Hypothalamus (tissue), 51 donors: ENCODE data around the gene DPP6.

ENCODE experiments used
- DNase-seq, 51 donors: peaks; one replicate each; lab custom pipeline; 2025; lab: John Stamatoyannopoulos, UW

Gene DPP6

DNA sequence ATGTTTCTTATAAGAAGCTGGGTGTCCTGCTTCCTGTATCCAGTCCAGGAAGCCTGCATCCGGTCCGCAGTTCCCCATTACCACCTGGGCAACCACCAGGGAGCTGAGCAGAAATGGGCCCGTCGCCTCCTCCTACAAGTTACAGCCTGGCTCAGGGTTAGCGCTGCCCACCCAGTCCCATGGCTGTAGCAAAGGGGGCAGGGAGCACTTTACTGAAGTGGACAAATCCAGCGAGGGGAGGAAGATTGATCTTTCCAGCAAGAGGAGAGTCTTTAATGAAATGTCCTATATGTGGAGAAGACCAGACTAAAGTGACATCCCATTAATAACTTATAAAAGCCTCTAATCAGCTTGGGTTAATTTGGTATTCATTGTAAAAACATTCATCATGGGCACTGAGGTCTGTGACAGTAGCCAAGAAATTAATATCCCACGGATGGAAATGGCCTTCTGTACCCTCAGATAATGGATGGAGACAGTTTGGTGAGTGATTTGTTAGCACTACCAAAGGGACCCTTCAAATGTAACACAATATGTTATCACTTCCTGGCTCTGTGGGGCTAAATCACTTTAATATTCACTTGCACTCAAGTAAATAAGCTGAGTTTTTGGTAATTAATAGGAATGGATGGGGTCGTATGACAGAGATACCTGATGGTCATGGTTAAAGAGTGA lies 627.3 kb downstream of the DPP6 start:
- DNase-seq = no peak

DNA sequence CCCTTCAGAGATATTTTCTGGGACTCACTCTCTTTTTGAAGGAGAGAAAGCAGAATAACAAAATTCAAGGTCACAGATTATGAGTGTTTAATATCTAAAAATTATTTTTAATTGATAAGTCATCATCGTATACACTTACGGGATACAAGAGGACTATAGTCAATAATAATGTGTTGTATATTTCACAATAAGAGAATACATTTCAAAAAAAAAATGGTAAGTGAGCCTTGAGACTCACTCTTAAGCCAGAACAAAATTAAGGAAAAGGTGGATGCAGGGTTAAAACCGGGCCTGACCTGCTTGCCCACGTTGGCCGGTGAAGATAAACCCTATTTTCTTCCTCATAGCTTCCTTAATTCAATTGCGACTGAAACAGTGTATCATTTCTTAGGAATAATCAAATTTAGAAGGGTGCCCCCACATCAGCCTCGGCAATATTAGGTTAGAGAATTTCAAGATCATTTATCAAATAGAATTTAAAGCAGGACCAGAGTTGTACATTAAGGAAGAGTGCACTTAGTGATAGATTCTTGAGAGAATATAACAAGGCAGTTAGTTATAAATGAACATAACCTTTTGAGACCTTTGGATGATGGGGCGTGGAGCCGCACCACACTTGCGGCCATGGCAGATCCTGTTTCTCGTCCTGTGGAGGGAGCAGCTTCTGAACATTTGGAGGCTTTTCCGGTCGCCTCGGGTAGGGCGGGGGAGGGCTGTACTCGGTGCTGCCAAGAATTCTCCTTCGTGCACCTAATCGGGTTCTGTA lies 628.9 kb downstream of the DPP6 start:
- no peak for DNase-seq

DNA sequence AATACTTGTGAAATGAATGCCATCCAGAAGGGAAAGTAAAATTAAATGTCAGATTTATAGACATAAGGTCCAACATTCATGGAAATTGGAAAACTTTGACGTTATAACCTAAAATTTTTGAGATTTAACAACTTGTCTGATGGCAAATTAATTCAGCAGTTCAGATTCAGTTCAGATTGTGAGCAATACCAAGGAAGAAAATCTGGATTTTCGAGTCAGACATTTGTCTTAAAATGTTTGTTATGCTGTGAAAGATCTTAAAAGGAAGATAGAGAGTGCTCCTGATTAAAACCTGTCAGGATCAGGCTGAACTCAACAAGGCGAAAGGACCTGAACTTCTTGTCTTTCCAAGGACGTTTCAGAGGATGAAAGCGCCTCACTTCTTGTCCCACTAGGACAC lies 629.8 kb downstream of the DPP6 start:
- no peak for DNase-seq

DNA sequence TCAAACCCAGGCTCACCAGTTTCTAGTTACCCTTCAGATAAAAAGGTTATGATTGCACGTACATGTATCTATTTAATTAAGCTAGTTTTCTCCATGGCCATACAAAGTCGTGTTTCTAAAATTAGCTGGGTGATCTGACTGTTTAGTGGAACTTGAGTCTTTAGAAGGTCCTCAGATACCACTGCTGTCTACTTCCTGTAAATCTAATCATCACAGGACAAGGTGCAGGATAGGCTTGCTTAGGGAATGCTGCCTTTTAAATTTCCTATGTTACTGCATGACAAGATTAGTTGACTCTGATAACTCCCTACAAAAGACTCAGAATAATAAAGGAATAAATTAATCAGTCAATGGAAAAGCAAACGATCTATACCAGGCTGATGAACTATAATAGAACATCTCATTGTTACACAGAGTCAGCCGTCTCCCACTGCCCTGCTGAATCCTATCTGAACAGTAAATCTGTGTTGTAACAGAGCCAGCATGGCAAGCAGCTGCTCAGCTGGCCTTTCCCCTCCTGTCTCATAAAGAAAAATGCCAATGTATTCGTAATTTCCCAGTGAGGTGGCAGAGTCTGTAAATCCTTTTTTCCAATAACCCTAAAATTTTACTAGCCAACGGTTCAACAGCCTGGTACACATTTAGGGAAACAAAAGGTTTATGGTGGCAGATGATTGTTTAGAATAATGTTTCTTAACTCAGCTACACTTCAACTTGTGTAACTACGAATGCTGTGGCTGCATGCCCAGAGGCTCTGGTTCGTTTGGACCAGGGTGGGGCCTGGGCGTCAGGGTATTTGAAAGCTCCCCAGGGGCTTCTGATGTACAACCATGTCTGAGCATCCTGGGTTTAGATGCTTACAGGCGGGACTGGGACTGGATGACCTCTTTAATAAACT lies 632.7 kb downstream of the DPP6 start:
- peak in 1 of 51 donors; percentile 7 for DNase-seq

DNA sequence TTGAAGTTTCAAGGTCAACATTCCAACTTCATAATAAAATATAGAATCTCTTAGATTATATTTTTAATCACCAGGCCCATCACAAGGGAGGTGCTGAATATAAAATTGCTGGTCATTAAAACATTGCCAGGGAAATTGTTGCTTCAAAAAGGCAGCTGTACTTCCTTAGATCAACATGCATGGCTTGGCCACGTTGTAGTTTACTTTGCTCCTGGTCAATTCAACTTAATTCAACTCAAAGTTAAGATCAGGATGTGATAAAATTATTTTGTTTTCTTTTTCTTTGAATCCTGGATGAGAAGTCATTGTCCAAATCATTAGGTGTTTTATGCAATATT lies 633.3 kb downstream of the DPP6 start:
- no peak for DNase-seq

DNA sequence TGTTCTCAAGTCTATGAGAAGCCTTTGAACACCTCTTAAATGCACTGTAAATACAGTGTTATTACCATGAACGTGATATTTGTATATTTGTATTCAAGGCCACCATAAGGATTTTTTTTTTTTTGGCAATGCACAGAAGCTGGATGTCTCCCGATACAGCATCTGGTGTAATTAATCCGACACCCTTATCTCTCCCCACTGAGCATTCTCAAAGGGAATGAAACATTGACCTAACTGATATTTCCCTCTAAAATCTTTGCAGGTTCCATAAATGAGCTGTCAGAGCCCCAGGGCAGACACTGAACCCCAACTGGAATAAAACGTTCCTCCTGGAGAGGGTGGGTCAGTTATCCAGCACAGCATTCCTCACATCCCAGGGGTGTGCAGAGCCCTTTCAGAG lies 634.1 kb downstream of the DPP6 start:
- no peak for DNase-seq

DNA sequence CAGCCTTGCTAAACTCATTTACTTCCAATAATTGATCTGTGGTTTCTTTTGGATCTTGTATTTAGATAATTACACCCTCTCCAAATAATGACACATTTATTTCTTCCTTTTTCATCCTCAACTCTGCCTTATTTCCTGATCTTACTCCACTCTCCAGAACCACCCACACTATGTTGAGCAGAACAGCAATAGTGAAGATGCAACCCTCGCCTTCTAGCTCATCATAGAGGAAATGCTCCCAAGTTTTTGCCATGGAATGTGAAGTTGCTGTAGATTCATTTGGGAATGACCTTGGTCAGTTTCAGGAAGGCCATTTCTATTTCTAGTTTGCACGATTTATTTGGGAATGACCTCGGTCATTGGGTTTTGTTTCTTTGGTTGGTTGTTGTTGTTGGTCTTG lies 636.8 kb downstream of the DPP6 start:
- DNase-seq = peak in 1 of 51 donors; percentile 11

DNA sequence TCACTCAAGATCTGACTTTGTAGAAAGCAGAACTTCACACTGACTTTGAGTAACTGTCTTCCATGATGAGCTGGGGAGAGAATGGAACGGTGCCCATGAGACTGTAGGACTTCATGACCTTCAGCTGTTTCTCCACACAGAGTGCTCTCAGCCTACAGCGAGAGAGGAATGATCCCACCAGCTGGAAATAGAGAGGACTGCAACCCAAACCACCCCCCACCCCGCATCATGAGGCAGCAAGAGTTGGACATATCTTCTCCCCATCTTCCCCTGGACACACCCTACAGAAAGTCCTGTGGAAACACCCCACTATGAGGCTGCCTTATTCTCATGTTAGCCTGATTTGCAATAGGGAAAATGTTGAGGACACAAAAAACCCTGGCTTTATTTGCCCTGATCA lies 638.2 kb downstream of the DPP6 start:
- DNase-seq = no peak

DNA sequence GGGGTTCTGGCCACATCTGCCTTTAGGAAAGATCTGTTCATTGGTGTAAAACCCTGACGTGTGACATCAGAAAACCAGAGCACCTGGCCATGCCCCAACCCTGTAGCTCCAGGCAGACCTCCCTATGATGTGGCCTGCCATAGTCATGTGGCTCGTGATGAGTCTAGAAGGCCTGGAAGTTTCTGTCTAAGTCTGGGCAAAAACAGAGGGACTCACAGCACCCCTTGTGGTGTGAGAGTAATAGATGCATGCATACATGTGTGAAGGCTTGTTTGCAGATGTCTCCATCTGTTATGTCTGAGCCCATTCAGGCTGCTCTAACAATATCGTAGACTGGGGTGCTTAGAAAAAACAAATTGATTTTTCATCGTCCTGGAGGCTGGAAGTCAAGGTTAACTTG lies 641.5 kb downstream of the DPP6 start:
- DNase-seq = no peak

DNA sequence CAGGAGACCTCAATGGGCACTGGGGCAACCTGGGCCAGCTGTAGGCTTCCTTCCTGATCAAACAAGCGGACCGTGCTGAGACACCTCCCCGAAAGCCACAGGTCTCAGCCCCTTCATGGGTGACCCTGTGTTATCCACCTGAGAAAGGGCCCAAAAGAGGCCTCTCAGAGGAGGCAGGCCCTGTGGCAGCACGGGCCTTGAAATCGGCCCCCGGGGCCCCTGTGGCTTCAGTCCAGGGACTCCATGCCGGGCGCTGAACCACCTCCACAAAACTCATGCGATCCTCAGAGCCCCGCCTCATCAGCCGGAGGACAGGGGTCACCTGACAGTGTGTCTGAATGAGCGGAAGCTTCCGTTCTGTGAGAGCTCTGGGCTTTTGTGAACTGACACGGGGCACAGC lies 643.6 kb downstream of the DPP6 start:
- no peak for DNase-seq

DNA sequence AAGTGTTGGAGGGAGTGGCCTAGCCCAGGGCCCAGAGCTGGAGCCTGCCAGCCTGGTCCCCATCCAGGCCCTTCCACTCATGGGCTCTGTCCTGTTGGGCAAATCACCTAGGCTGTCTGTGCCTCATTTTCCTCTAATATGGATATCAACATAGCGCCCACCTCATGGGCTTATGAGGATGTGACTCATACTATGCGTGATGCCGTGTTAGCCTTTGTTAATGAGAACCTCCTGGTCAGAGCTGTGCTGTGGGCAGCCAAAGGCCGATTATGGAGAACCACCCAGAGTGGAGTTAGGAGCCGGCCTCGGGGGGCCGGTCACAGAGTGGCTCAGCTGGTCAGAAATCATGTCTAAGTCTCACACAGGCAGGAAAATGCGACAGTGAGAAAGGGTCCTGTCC lies 644.4 kb downstream of the DPP6 start:
- DNase-seq = no peak

DNA sequence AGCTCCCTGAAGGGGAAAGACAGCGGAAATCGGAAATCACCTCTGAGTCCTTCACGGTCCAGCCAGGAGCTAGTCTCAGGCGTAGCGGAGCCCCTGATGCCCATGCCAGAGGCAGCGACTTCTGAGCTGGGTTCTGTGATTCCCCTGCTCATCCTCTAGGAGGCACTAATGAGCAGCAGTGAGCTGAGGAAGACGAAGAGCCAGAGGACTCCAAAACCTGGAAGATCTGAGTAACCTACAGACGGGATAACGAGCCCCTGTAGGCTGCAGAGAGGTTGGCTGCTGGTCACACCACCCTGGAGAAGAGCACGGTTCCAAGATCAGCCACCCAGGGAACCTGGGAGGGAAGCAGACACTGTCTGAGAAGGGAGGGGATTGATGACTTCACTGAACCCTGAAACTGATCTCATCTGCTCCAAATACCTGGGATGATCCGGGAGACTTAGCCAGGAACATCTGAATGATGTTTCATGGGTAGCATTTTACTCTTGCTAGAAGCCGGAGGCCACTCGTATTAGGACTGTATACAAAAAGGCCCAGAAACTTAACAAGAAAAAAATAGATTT lies 646.6 kb downstream of the DPP6 start:
- DNase-seq = peak in 3 of 51 donors; percentile 8 to 13 (median 11)

DNA sequence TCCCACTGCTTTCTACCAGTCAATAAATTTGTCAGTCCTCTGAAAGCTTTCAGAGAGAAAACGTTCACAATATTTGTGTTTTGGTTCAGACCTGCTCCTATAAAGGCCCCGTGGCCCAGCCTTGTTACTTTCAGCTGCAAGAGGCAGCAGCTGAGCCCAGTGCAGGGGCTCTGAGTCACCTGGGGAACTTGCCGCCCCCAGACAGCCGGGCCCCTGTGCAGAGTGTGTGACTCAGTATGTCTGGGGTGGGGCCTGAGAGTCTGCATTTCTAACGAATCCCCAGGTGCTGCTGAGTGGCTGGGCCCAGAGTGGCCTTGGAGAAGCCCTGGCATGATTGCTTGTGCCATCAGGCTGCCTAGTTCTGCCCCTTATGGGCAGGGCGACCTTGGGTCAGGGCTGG lies 647.2 kb downstream of the DPP6 start:
- peak in 1 of 51 donors; percentile 26 for DNase-seq

DNA sequence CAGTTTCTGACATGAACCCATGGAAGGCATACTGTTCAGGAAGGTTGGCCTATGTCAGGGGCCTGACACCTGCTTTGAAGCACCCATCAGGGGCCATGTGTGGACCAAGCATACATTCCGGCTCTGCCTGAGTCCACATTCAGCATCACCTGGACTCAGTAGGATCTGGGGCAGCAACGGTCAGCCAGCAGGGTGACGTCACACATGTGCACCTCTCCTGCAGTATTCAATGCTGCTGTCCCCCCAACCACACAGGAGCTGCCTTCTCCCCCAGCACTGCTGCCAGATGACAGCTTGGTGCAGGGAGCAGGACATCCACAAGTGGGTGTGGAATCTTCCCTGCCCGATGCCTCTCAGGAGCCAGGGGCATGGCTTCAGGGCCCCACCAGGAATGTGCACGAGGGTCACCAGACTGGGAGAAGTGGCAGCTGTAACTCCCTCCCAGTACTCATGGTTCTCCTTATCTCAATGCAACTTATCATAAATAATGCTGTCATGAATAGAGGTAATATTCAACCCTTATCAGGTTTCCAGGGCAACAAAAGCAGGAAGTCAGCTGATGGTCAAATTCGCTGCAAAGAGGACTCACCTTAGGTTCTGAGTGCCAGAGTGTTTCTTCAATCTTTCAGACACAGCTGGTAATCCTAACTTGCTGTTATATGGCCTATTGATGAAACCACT lies 657.8 kb downstream of the DPP6 start:
- DNase-seq = no peak

DNA sequence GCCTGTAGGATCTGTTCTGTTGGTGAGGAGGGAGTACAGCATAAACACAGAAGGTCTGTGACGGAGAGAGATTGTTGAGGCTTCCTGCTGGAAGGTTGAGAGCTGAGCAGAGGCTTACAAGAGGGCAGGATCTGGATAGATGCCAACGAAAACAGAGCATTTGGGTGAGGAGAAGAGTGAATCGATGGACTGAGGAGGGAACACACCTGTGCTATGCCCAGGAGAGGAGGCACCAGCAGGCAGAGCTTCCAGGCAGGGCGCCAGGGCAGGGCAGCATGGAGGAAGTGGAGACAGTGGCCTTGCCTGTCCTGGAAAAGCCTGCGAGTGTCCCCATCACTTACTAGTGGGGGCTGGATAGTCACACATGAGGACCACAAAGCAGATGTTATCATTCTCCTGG lies 667.8 kb downstream of the DPP6 start:
- DNase-seq = no peak

DNA sequence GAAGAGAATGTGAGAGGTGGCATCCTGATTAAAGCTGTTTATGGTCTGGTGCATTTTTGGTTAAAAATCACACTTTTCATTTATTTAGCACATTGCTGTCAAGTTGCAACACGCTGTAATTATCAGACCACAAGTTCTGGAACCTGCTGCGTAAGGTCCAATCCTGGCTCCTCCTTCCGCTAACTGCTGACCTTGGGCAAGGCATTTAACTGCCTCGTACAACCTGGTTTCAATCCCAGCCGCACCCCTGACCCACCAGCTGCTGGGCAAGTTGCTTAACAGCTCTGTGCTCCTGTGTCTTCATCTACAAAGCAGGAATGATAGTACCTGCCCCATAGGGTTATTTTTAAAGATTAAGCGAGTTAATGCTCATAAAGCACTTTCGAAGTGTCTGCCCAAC lies 668.9 kb downstream of the DPP6 start:
- DNase-seq = no peak

DNA sequence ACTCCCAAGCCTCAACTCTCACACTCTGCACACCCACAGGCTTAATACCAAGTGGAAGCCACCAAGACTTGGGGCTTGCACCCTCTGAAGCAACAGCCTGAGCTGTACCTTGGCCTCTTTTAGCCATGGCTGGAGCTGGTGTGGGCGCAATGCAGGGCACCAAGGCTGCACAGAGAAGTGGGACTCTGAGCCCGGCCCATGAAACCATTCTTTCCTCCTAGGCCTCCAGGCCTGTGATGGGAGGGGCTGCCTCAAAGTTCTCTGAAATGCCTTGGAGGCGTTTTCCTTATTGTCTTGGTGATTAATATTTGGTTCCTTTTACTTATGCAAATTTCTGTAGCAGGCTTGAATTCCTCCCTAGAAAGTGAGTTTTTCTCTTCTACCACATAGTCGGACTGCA lies 674.2 kb downstream of the DPP6 start:
- DNase-seq = no peak

DNA sequence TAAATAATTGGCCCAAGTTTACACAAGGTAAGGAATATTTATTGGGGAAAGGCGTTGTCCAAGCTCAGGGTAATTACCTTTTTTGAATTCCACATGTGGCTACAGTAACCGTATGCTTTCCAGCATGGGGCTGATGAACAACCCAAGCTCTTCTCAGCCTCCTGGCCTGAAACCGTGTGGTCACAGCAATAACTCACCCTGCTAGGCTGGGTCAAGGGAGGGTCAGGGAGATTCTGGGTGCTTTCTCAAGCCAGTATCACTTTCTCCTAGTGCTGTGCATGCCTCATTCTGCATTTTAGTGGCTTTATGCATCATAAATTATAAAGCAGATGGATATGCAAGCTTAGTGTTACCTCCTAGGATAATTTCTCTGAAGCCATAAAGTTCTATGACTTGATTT lies 676.9 kb downstream of the DPP6 start:
- no peak for DNase-seq

DNA sequence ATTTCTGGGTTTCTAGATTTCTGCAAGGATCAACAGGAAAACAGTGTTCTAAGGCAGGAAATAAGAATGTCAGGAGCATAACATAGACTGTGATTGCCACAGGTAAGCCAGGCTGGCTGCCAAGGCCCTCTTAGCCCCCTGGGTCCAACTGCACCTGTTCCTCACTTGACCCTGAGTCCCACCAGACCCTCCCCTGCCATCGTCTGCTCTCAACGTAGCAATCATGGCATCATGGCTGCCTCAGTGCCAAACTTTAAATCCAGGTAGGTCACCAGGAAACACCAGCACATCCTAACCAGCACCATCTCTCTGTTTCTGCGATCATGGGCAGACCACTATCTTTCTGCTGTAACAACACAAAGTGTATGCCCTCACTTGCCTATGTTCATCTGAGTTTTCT lies 683.6 kb downstream of the DPP6 start:
- DNase-seq = no peak

DNA sequence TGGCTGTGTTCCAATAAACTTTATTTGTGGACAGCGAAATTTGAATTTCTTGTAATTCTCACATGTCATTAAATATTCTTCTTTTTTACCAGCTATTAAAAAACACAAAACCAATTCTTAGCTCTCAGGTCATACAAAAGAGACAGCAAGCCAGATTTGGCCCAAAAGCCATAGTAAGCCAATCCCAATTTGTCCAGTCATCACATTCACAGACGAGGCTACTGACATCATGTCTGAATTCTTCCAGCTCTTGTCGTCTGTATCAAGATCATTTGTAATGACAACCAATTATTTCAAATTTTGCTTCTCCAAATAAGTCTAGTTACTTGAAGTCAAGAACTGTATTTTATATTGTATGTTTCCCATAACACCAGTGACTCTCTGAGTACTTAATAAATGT lies 684.2 kb downstream of the DPP6 start:
- DNase-seq = no peak

DNA sequence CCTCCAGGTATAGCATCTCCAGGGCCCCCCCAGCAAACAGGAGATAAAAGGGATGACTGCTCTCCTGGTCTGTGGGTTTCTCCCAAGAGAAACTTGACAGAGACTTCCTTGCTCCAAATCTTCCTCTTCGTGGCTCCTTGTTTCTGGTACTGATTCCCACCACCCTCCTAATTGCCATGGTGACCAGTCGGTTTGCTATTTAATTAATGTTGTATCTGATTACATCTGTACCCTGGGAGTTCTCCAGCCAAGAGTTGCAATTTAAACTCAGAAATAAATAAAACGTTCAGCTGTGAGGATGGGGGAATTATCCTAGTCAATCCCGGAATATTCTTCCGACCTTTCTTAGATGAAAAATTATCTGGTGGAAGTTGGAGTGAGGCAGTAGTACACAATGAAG lies 686.0 kb downstream of the DPP6 start:
- DNase-seq = no peak
